Hepatocyte (in vitro differentiated cells): ENCODE results near the gene SMIM28. TPM values are rescaled to one million over a fixed set of nuclear protein-coding genes. Genes with fewer than 3 reads are reported as not detected.

ENCODE experiments used
- DNase-seq: peaks from one replicate; pipeline ENCODE4 v3.0.0-alpha.2; 2016; ENCODE audit warnings: low spot score
- H2AFZ ChIP-seq: fragments of 200-600 bp; sonication (generic); 2 replicates; pipeline ENCODE4 v1.6.0; 2016; ENCODE audit warnings: antibody characterized with exemption, mild to moderate bottlenecking
- H3K27ac ChIP-seq: fragments of 200-600 bp; sonication (generic); 2 replicates; pipeline ENCODE4 v1.5.1; 2016; ENCODE audit warnings: mild to moderate bottlenecking
- H3K27me3 ChIP-seq: fragments of 200-600 bp; sonication (generic); 2 replicates; pipeline ENCODE4 v1.6.1; 2016
- H3K36me3 ChIP-seq: fragments of 200-600 bp; sonication (generic); replicated peaks from 2 replicates; pipeline ENCODE4 v1.5.1; 2016; ENCODE audit warnings: low read depth; ENCODE audit not compliant: insufficient read depth
- H3K4me1 ChIP-seq: fragments of 200-600 bp; sonication (generic); 2 replicates; pipeline ENCODE4 v1.5.1; 2016; ENCODE audit warnings: mild to moderate bottlenecking, moderate library complexity; ENCODE audit not compliant: insufficient read depth
- H3K4me2 ChIP-seq: fragments of 200-600 bp; sonication (generic); 2 replicates; pipeline ENCODE4 v1.6.0; 2016
- H3K4me3 ChIP-seq: fragments of 200-600 bp; sonication (generic); 2 replicates; pipeline ENCODE4 v1.5.1; 2016; ENCODE audit warnings: mild to moderate bottlenecking
- H3K79me2 ChIP-seq: fragments of 200-600 bp; sonication (generic); 2 replicates; pipeline ENCODE4 v1.6.0; 2017; ENCODE audit warnings: mild to moderate bottlenecking
- H3K9me2 ChIP-seq: fragments of 200-600 bp; sonication (generic); replicated peaks from 2 replicates; pipeline ENCODE4 v1.6.0; 2017; ENCODE audit warnings: mild to moderate bottlenecking; ENCODE audit not compliant: insufficient read depth
- H3K9me3 ChIP-seq: fragments of 200-600 bp; sonication (generic); 2 replicates; pipeline ENCODE4 v1.5.1; 2016; ENCODE audit warnings: low read depth, mild to moderate bottlenecking
- H4K20me1 ChIP-seq: fragments of 200-600 bp; sonication (generic); 2 replicates; pipeline ENCODE4 v1.6.0; 2016; ENCODE audit warnings: mild to moderate bottlenecking; ENCODE audit not compliant: insufficient read depth, poor library complexity, severe bottlenecking
- CTCF ChIP-seq: fragments of 200-600 bp; sonication (generic); IDR thresholded peaks from 2 replicates; pipeline ENCODE4 v1.5.1; 2016; ENCODE audit warnings: antibody characterized with exemption, mild to moderate bottlenecking; ENCODE audit not compliant: poor library complexity
- EZH2 ChIP-seq: fragments of 200-600 bp; sonication (generic); IDR thresholded peaks from 2 replicates; pipeline ENCODE4 v1.6.1; 2016; ENCODE audit warnings: antibody characterized with exemption, mild to moderate bottlenecking, borderline replicate concordance
- EZH2phosphoT487 ChIP-seq: fragments of 200-600 bp; sonication (generic); IDR thresholded peaks from one replicate; pipeline ENCODE4 v1.6.1; 2018; ENCODE audit warnings: antibody characterized with exemption, mild to moderate bottlenecking, low read depth, moderate library complexity; ENCODE audit not compliant: unreplicated experiment, severe bottlenecking
- WGBS: methylation state at CpG from one replicate; pipeline ENCODE4 v1.1.6; 2016; ENCODE audit warnings: low lambda C conversion rate; ENCODE audit errors: missing lambda C conversion rate; 5-methylcytosine and 5-hydroxymethylcytosine counted together
- polyA plus RNA-seq: library from polyadenylated mRNA; unstranded; fragments of >200 nt; fragmentation: Nextera tagmentation; extraction: Ambion mirVana; gene quantifications from 2 replicates; pipeline ENCODE4 v1.2.1, GENCODE V29; 2016
- total RNA-seq: library from RNA; depleted of rRNA; stranded (reverse); fragments of >200 nt; gene quantifications from 2 replicates; pipeline ENCODE4 v1.2.3, GENCODE V29; 2014

SMIM28 gene
- total and polyA plus RNA-seq, 2 experiments from 2014 or later, result not detected

- Histone ChIP-seq H3K27me3 (no peaks in the 10 kb centered on the region), H3K4me2 (peak overlapping the region; percentile 96), H3K4me1 (peaks cover 3% of the 10 kb centered on the region), H3K36me3 (no peaks in the 10 kb centered on the region), H3K79me2 (peaks cover 5% of the 10 kb centered on the region), H3K27ac (peak overlapping the region; percentile 97), H3K9me3 (no peaks in the 10 kb centered on the region), H4K20me1 (no peaks in the 10 kb centered on the region), H3K9me2 (no peaks in the 10 kb centered on the region), H2AFZ (peak overlapping the region; percentile 94), H3K4me3 (peak overlapping the region; percentile 84)
- WGBS, result 4% methylated on average over 34 of the region's 35 CpGs
- no peak for TF ChIP-seq EZH2
- TF ChIP-seq EZH2phosphoT487, result no peak
- no peak for TF ChIP-seq CTCF
- DNase-seq, result peak; percentile 39
Observed at GRCh38 chr6:138404666-138405337, 27.1 kb downstream of the SMIM28 start.

GRCh38 chr6:138405816-138406413, 28.2 kb downstream of the SMIM28 start:
- peak overlapping the region; percentile 96 for H3K4me2 ChIP-seq
- WGBS, result 68% methylated on average over 5 of the region's 5 CpGs
- no peak overlapping the region for H3K27ac ChIP-seq

GRCh38 chr6:138406443-138406842, 28.7 kb downstream of the SMIM28 start:
- H3K4me1 ChIP-seq, result peaks cover 3% of the 10 kb centered on the region
- no peaks in the 10 kb centered on the region for H3K9me3 ChIP-seq
- H2AFZ ChIP-seq, result no peak overlapping the region
- no peak for TF ChIP-seq CTCF
- TF ChIP-seq EZH2, result no peak
- no peak for TF ChIP-seq EZH2phosphoT487
- peaks cover 5% of the 10 kb centered on the region for H3K79me2 ChIP-seq
- H3K36me3 ChIP-seq, result no peaks in the 10 kb centered on the region
- H4K20me1 ChIP-seq, result no peaks in the 10 kb centered on the region
- no peak overlapping the region for H3K27ac ChIP-seq
- no peaks in the 10 kb centered on the region for H3K9me2 ChIP-seq
- H3K4me2 ChIP-seq, result no peak overlapping the region
- DNase-seq, result no peak
- 81% methylated on average over 2 of the region's 2 CpGs for WGBS
- no peak overlapping the region for H3K4me3 ChIP-seq
- H3K27me3 ChIP-seq, result no peaks in the 10 kb centered on the region

More at GRCh38 chr6:138405816-138406413, 28.2 kb downstream of the SMIM28 start:
- Histone ChIP-seq H4K20me1 (no peaks in the 10 kb centered on the region), H3K9me2 (no peaks in the 10 kb centered on the region), H3K4me1 (peaks cover 3% of the 10 kb centered on the region), H3K79me2 (peaks cover 5% of the 10 kb centered on the region), H3K4me3 (no peak overlapping the region), H3K27me3 (no peaks in the 10 kb centered on the region), H3K36me3 (no peaks in the 10 kb centered on the region), H3K9me3 (no peaks in the 10 kb centered on the region), H2AFZ (no peak overlapping the region)
- no peak for TF ChIP-seq EZH2phosphoT487
- no peak for TF ChIP-seq EZH2
- no peak for TF ChIP-seq CTCF
- no peak for DNase-seq
